GM21528 (cell line): Measurements from ENCODE around the gene TMTC2.

Experiments
- ATAC-seq: cut with Tn5 transposase; IDR thresholded peaks from one replicate; pipeline ENCODE4 v1.9.1; 2021; ENCODE audit warnings: mild to moderate bottlenecking, moderate library complexity; ENCODE audit not compliant: unreplicated experiment, low FRiP score

TMTC2 gene

GRCh38 chr12:83049306-83049705 is 362.6 kb downstream of the TMTC2 start:
- ATAC-seq = no peak

DNA sequence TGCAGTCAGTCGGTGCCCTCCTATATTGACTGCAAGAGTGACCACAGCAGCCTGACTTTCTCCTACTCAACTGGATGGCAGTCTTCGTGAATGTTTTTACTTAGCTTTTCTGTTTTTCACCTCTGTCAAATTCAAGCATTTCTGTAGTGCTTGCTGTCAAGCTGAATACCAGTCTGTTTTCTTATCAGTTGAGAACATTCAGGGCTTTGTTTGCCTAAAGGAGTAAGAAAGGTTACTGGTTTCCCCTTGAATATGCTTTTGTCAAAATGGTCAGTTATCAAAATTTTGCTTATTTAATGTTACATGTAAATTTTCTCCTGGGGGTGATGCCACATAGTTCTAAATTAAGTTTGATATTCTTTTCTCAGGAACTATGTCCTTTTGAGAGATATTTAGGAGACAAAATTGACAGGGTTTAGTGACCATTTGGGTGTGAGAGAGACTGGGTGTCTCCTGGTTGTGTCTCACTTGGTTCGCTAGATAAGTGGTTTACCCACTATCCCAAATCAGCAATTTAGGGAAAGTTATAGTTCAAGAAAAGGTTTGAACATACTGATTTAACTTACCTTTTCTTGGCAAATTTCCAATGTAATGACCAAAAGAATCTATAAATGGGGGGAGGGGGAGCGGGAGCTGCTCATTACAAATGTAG is 366.3 kb downstream of the TMTC2 start:
- no peak for ATAC-seq

- no peak for ATAC-seq
Measured at GRCh38 chr12:83057436-83057835, 370.7 kb downstream of the TMTC2 start.

GRCh38 chr12:83059107-83059506 is 372.4 kb downstream of the TMTC2 start:
- no peak for ATAC-seq

GRCh38 chr12:83065562-83065961 is 378.9 kb downstream of the TMTC2 start:
- ATAC-seq = no peak

- ATAC-seq = no peak
Measured at GRCh38 chr12:83067981-83068380, 381.3 kb downstream of the TMTC2 start.

GRCh38 chr12:83074358-83074894 is 387.7 kb downstream of the TMTC2 start:
- ATAC-seq = no peak

DNA sequence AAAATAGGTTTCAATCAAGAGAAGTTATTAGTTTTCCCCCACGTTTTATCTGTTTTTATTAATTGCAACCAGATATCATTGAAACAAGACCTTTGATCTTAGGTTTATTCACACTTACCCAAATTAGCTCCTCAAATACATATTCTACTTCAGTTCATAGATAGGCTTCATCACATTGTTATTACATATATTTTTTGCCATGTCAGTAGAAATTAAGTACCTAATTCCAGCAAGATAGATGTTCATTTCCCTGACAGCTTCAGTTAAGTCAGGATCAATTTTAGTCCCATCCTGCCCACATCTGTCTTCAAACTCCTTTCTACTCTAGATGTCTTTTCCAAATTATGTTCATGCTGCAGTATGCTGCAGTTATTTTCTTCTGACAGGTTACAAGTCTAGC is 388.8 kb downstream of the TMTC2 start:
- no peak for ATAC-seq

DNA sequence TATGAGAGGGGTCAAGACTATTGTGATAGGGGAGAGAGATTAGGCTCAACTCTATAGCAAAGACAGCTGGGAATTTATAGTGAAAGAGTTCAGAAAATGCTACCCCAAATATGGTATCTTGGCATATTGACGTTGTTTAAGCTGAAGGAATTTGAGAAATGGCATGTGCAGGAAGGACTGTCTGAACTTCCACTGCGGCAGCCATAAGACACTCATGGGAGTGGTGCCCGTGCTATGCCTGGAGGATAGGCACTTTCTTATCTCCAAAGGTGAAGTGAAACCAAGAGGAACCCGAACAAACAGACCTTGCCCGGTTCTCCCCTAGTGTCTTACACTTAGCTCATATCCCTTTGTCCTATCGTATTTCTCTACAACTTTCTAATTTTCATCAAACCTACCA is 390.3 kb downstream of the TMTC2 start:
- ATAC-seq = no peak

GRCh38 chr12:83082690-83083276 is 396.1 kb downstream of the TMTC2 start:
- ATAC-seq = no peak

- no peak for ATAC-seq
Measured at GRCh38 chr12:83083616-83084015, 396.9 kb downstream of the TMTC2 start.

DNA sequence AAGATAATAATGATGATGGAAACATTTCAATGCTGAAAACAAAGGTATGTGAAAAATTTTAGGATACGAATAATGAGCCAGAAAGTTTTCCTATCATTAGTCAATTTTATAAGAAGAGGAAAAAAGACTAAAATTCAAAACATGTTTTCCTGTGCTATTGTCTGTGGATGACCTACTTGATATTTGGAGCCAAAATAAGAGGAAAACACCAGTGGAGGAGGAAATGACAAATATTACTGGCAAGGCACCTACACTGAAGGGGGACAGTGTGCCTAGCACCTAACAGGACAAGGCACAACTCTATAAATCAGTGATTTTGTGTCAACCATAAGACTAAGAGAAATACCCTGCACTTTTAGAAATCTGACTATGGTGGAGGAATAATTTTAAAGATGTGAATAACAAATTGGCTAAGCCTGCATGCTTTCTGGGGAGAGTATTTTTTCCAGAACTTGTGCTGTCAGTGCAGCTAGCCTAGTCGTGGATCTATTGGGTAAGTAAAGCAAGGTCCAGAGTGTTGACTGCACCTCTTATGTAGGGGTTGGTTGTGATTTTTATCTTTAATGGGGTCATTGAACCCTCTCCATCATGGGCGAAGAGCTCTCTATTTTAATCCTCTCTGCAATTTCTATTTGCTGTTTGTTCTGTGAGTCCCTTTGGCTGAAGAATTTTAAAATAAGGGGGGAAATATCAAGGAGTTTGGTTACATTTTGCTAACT is 398.0 kb downstream of the TMTC2 start:
- no peak for ATAC-seq

- ATAC-seq = no peak
Measured at GRCh38 chr12:83086023-83086422, 399.3 kb downstream of the TMTC2 start.

GRCh38 chr12:83089575-83089974 is 402.9 kb downstream of the TMTC2 start:
- ATAC-seq = no peak

GRCh38 chr12:83092129-83092528 is 405.4 kb downstream of the TMTC2 start:
- ATAC-seq = no peak

GRCh38 chr12:83092606-83093005 is 405.9 kb downstream of the TMTC2 start:
- ATAC-seq = no peak

GRCh38 chr12:83093426-83093825 is 406.7 kb downstream of the TMTC2 start:
- ATAC-seq = no peak

- no peak for ATAC-seq
Measured at GRCh38 chr12:83097643-83098342, 411.1 kb downstream of the TMTC2 start.

DNA sequence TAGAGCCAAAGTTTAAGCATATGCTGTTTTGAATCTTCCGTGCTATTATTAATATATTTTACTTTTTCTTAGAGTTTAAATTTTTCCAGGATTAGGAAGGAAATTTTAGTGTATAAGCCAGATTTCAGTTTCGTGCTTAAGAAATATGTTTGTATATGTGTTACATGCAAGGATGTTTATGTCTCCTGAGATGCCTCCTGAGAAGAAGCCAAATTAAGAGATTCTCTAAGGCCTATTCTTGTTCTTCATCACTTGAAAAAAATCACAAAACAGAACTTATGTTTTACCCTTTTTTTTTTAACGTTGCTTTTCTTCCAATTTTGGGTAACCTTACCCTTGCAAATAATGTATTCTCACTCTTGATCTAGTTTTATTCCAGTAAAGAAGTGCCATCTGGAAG is 412.7 kb downstream of the TMTC2 start:
- no peak for ATAC-seq

DNA sequence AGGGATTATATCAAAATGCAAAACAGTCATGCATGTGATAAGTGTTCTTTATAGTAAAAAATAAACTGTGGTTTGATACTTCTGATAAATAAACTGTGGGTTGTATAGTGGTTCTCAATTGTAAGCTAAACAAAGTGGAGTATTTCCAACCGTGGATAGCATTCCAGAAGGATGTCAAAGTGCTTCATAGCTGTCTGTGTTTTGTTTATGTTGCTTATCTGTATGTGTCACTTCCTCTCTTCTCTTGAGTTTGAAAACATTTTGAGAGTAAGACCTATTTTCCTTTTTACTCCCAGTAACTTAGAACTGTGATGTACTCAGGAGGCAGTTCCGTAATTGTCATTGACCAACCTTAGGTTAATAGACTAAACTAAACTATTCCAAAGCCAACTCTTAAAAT is 415.8 kb downstream of the TMTC2 start:
- no peak for ATAC-seq

GRCh38 chr12:83106873-83107272 is 420.2 kb downstream of the TMTC2 start:
- no peak for ATAC-seq
